ENCODE measurements around the gene COQ5.

Gene COQ5

DNA sequence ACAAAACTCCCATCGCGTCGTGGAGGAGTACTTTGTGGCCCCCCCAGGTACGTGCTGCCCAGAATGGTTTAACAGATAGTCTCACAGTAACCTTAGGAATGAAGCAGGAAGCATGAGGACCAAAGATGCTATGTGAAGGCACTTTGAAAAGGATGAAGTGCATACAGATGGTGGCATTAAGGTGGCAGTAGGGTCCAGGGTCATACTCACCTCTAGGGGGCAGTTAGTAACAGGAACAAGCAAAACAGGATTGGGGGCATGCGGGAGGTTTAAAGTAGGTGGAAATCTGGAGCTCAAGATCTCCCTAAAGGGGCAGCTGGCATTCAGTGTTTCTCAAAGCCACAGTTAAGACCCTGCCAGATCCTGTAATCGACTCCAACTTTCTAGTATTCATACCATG lies 71.8 kb downstream of the COQ5 start:
- no peak for DNase-seq (ENCODE audit: low read depth in 2 of 3, low spot score in 1 of 3)

DNA sequence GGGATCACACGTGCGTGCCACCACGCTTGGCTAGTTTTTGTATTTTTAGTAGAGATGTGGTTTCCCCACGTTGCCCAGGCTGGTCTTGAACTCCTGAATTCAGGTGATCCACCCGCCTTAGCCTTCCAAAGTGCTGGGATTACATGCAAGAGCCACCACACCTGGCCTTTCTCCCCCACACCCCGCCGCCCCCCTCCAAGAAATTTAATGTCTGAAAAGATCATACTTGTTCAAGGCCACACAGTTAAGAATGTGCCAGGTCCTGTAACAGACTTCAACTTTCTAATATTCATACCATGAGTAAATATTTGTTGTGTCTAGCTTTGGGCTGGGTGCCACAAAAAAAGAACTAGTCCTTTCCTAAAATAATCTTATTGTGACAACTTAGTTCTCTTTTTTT lies 73.7 kb downstream of the COQ5 start:
- DNase-seq (ENCODE audit: low read depth in 2 of 3, low spot score in 1 of 3), result no peak

DNA sequence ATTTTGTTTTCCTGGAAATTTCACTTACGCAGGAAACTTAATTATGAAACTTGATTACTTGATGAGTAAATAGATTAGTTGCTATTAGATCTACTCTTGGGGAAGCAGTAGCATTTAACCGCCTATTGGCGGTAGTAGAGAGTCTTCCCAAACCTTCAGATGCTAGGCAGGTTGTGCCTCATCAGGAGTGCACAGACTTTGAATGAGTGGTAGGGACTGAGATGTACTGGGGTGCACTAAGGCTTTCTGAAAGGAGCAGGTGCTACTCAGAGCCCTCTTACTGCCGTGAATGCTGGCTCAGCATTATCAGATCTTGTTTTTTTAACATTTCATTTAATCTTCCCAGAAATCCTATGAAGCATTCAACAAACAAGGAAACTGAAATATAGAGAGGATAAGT lies 75.0 kb downstream of the COQ5 start:
- DNase-seq (ENCODE audit: low read depth in 2 of 3, low spot score in 1 of 3), result no peak

All from stimulated activated CD4-positive, alpha-beta T cell treated with anti-CD3 and anti-CD28 coated beads, Interleukin-12 subunit alpha, Interleukin-12 subunit beta, amount 100 ng/mL, for 48 hours (primary cell).